CD4-positive, alpha-beta T cell treated with Interleukin-2 at 100 ng/mL for 4 hours (primary cell): ENCODE measurements around the gene SPEG.

ENCODE experiments used
- DNase-seq: peaks from one replicate; pipeline ENCODE4 v3.0.0-alpha.2; 2020; ENCODE audit warnings: low spot score

Gene SPEG

DNA sequence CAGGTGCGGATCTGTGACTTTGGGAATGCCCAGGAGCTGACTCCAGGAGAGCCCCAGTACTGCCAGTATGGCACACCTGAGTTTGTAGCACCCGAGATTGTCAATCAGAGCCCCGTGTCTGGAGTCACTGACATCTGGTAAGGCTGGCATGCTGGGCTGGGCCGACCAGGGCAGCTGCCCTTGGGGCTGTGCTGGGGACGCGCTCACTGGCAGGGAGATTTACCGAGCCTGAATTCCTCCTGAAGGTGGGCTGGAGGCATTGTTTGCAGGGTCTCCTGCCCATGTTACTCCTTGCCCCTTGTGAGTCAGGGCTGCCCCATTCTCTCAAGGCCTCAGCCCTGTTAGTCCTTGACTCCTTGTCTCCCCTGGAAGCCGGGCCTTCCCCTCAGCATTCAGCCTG is 45.4 kb downstream of the SPEG start:
- no peak for DNase-seq

DNA sequence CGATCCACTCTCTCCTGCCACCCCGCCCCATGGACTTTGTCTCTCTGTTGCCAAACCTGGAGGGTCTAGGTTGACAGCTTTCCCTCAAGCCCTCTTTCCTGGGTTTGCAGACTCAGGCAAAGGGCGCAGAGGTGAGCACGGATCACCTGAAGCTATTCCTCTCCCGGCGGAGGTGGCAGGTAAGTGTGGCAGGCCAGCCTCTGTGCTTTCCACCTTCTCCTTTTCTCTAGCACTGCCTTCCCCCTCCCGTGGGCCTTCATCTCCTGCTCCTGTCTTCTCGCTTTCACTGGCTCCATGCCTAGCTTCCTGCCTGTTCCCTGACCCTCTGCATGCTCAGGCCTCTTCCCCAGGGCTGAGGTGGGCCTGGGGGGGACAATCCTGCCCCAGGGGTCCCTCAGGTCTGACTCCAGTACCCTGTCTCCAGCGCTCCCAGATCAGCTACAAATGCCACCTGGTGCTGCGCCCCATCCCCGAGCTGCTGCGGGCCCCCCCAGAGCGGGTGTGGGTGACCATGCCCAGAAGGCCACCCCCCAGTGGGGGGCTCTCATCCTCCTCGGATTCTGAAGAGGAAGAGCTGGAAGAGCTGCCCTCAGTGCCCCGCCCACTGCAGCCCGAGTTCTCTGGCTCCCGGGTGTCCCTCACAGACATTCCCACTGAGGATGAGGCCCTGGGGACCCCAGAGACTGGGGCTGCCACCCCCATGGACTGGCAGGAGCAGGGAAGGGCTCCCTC is 48.2 kb downstream of the SPEG start:
- DNase-seq = no peak

- no peak for DNase-seq
These were observed 49.1 kb downstream of the SPEG start for GRCh38 chr2:219483451-219484342.

DNA sequence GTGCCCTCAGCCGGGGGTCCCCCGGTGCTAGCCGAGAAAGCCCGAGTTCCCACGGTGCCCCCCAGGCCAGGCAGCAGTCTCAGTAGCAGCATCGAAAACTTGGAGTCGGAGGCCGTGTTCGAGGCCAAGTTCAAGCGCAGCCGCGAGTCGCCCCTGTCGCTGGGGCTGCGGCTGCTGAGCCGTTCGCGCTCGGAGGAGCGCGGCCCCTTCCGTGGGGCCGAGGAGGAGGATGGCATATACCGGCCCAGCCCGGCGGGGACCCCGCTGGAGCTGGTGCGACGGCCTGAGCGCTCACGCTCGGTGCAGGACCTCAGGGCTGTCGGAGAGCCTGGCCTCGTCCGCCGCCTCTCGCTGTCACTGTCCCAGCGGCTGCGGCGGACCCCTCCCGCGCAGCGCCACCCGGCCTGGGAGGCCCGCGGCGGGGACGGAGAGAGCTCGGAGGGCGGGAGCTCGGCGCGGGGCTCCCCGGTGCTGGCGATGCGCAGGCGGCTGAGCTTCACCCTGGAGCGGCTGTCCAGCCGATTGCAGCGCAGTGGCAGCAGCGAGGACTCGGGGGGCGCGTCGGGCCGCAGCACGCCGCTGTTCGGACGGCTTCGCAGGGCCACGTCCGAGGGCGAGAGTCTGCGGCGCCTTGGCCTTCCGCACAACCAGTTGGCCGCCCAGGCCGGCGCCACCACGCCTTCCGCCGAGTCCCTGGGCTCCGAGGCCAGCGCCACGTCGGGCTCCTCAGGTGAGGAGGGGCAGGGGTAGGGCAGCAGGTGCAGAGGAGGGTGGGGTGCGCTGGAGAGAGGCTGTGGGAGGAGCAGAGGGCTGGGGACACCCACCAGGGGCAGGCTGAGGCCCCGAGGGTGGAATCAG is 49.9 kb downstream of the SPEG start:
- no peak for DNase-seq

- no peak for DNase-seq
These were observed 50.5 kb downstream of the SPEG start for GRCh38 chr2:219485201-219485580.

DNA sequence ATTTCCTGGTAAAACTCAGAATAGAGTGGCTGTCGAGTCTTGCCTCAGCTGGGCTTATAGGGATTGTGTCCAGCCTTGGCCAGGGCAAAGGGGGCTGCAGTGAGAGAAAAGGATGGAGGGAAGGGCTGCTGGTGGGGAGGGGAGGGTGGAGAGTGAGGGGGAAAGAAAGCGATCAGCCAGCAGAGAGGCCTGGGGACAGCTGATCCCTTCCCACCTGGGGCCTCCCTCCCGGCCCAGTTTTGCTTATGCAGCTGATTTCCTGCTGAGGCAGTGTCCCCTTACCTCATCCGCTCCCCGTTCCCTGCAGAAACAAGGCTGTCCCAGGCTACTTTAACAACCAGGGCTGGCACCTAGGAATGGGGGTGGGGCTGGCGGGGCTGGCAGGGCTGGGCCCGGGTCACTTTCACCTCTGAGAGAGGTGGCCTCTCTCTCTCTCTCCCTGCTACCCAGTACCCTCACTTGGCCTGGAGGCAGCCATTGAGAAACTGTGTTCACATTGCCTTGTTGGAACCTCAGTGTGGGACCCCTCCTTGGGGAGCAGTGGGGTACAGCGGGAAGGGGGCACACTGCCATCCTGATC is 51.8 kb downstream of the SPEG start:
- DNase-seq = no peak

DNA sequence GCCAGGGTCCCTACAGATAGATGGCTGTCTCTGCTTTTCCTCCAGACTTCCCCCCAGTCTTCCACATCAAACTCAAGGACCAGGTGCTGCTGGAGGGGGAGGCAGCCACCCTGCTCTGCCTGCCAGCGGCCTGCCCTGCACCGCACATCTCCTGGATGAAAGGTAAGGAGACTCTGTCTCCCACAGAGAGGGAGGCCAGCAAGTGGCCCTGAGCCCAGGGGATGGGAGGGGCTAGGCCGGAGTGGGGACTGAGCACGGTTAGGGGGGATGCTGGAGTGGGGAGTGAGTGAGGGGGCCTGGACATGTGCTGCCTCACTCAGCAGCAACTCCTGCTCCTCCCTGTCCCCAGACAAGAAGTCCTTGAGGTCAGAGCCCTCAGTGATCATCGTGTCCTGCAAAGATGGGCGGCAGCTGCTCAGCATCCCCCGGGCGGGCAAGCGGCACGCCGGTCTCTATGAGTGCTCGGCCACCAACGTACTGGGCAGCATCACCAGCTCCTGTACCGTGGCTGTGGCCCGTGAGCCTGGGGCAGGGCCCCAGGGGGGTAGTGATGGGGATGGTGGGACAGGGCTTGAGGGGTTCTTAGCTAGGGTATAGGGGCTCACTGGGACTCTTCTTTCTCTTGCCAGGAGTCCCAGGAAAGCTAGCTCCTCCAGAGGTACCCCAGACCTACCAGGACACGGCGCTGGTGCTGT is 53.7 kb downstream of the SPEG start:
- DNase-seq = no peak

DNA sequence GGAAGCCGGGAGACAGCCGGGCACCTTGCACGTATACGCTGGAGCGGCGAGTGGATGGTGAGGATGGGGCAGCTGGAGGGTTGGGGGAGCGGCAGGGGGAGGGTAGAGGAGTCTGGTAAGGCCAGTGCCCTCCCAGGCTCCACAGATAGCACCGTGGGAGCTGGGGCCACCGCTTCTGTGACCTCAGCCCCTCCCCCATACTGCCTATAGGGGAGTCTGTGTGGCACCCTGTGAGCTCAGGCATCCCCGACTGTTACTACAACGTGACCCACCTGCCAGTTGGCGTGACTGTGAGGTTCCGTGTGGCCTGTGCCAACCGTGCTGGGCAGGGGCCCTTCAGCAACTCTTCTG is 54.2 kb downstream of the SPEG start:
- no peak for DNase-seq

- DNase-seq = no peak
These were observed 54.7 kb downstream of the SPEG start for GRCh38 chr2:219489315-219489714.

DNA sequence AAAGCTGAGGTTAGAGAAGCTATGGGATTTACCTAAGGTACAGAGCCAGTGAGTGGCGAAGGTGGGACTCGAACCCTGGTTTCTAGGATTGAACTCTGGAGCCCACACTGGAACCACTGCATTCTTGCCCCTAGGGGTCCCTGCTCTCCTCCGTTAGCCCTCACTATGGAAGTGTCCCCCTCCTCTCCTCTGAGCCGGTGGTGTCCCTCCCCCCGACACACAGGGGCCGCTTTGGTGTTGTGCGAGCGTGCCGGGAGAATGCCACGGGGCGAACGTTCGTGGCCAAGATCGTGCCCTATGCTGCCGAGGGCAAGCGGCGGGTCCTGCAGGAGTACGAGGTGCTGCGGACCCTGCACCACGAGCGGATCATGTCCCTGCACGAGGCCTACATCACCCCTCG is 55.5 kb downstream of the SPEG start:
- no peak for DNase-seq

- no peak for DNase-seq
These were observed 56.0 kb downstream of the SPEG start for GRCh38 chr2:219490600-219491130.

- no peak for DNase-seq
These were observed 56.8 kb downstream of the SPEG start for GRCh38 chr2:219491278-219491963.

DNA sequence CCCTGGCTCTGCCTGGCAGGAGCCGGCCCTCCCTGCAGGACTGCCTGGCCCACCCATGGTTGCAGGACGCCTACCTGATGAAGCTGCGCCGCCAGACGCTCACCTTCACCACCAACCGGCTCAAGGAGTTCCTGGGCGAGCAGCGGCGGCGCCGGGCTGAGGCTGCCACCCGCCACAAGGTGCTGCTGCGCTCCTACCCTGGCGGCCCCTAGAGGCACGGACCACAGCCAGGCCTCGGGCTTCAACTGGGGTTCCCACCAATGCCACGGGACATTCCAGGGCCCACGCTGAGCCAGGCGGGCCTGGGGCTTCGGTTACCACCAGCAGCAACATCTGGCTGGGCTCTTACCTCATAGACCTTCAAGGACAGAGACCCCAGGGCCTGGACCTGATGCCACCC is 57.9 kb downstream of the SPEG start:
- no peak for DNase-seq

- no peak for DNase-seq
These were observed 58.4 kb downstream of the SPEG start for GRCh38 chr2:219493086-219493485.

DNA sequence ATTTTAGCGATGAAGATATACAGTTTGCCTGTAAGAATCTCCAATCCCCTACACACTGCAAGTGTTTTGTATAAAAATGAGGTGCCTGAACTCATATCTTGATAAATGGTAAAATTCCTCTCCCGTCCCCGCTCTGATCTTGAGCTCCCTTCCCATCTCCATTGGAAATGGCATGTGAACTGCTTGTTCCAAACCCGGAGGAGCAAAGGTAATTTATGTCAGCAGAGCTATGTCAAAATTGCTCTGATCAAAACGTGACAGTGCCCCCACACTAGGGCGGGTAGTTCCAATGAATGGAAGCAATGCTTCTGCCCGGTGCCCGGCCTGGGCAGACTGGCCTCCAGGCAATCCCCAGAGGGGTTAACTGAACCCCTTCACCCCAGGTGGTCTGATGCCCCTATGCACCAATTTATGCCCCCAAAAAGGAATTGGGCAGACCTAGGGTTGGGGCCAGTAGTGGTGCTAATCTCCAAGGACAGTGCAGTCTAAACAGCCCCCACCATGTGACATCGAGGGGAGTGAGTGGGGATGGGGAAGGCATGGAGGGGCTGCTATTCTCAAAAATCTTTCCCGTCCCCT is 60.4 kb downstream of the SPEG start:
- no peak for DNase-seq

GRCh38 chr2:219495531-219496122 is 61.0 kb downstream of the SPEG start:
- DNase-seq = peak; percentile 55

- DNase-seq = no peak
These were observed 61.7 kb downstream of the SPEG start for GRCh38 chr2:219496247-219496824.

- no peak for DNase-seq
These were observed 62.3 kb downstream of the SPEG start for GRCh38 chr2:219496825-219497494.
